ENCODE measurements around the gene LTBP1. TPM values are rescaled to one million over a fixed set of nuclear protein-coding genes. Genes with fewer than 3 reads are reported as not detected.

Gene LTBP1
- total and polyA plus RNA-seq, 2 of the 13 experiments (the other 11 are each of a cell fraction or from before 2014, with no cell fraction given): 0.12 to 0.22 TPM

DNA sequence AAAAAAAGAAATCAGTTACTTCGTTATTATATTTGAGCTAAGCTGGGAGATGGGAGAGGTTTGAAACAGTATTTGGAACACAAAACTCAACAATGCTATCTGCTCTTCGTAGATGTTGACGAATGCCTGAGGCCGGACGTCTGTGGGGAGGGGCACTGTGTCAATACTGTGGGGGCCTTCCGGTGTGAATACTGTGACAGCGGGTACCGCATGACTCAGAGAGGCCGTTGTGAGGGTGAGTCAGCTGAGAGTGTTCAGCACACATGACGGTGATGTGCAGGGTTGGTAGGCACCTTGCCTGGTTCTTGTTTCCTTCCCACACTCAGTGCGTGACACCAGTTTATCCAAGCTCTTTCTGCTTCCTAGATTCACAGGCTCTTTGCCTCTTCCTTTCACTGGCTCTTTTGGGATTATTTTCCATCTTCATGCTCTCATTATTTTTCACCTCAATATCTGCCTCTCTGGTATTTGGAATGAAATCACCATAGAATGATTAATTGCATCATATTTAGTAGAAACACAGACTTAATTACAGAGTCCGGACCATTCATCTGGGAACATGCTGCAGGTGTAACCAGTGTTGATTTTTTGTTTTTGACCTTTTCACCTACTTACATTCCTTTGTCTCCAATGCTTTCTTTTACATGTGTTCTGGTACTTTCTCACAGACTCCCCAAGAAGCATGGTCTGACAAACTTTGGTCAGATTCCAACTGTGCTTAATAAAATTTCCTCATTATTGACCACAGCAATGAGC, 329.1 kb downstream of the LTBP1 start (continued):
- TF ChIP-seq, protein P1, sequence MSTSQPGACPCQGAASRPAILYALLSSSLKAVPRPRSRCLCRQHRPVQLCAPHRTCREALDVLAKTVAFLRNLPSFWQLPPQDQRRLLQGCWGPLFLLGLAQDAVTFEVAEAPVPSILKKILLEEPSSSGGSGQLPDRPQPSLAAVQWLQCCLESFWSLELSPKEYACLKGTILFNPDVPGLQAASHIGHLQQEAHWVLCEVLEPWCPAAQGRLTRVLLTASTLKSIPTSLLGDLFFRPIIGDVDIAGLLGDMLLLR (CRISPR knock-in tag; IDR thresholded peaks at IDR 0.05): no peak
- no peak for TF ChIP-seq SUZ12 (IDR thresholded peaks at IDR 0.05; ENCODE audit: low read depth, low read length)
- TF ChIP-seq, protein P2, sequence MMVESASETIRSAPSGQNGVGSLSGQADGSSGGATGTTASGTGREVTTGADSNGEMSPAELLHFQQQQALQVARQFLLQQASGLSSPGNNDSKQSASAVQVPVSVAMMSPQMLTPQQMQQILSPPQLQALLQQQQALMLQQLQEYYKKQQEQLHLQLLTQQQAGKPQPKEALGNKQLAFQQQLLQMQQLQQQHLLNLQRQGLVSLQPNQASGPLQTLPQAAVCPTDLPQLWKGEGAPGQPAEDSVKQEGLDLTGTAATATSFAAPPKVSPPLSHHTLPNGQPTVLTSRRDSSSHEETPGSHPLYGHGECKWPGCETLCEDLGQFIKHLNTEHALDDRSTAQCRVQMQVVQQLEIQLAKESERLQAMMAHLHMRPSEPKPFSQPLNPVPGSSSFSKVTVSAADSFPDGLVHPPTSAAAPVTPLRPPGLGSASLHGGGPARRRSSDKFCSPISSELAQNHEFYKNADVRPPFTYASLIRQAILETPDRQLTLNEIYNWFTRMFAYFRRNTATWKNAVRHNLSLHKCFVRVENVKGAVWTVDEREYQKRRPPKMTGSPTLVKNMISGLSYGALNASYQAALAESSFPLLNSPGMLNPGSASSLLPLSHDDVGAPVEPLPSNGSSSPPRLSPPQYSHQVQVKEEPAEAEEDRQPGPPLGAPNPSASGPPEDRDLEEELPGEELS (CRISPR knock-in tag; IDR thresholded peaks at IDR 0.05): peak; percentile 73
- TF ChIP-seq TBX2 (CRISPR knock-in tag; IDR thresholded peaks at IDR 0.05; ENCODE audit: borderline replicate concordance): peak; percentile 41; the same call in 1 of the 2 replicates
- TF ChIP-seq, protein P3, sequence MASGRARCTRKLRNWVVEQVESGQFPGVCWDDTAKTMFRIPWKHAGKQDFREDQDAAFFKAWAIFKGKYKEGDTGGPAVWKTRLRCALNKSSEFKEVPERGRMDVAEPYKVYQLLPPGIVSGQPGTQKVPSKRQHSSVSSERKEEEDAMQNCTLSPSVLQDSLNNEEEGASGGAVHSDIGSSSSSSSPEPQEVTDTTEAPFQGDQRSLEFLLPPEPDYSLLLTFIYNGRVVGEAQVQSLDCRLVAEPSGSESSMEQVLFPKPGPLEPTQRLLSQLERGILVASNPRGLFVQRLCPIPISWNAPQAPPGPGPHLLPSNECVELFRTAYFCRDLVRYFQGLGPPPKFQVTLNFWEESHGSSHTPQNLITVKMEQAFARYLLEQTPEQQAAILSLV (CRISPR knock-in tag; IDR thresholded peaks at IDR 0.05; ENCODE audit: borderline replicate concordance): no peak; the same call in 1 of the 2 replicates
- TF ChIP-seq, protein P4, sequence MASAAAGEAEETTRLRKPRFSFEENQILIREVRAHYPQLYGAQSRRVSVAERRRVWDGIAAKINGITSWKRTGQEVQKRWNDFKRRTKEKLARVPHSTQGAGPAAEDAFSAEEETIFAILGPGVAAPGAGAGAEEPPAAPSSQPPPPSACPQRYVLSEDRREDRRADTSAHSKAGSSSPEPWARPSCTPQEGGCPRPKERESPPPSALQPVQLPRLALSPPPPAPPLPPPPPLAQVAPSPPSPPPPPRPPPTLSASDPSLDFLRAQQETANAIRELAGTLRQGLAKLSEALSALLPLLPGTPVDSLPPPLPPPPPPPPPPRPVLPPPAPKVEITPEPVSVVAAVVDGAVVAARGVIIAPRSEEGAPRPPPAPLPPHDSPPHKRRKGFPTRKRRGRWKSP (CRISPR knock-in tag; IDR thresholded peaks at IDR 0.05): no peak
- TF ChIP-seq ELF3 (CRISPR knock-in tag; IDR thresholded peaks at IDR 0.05): peak; percentile 68; the same call in 1 of the 2 replicates
- TF ChIP-seq, protein P5, sequence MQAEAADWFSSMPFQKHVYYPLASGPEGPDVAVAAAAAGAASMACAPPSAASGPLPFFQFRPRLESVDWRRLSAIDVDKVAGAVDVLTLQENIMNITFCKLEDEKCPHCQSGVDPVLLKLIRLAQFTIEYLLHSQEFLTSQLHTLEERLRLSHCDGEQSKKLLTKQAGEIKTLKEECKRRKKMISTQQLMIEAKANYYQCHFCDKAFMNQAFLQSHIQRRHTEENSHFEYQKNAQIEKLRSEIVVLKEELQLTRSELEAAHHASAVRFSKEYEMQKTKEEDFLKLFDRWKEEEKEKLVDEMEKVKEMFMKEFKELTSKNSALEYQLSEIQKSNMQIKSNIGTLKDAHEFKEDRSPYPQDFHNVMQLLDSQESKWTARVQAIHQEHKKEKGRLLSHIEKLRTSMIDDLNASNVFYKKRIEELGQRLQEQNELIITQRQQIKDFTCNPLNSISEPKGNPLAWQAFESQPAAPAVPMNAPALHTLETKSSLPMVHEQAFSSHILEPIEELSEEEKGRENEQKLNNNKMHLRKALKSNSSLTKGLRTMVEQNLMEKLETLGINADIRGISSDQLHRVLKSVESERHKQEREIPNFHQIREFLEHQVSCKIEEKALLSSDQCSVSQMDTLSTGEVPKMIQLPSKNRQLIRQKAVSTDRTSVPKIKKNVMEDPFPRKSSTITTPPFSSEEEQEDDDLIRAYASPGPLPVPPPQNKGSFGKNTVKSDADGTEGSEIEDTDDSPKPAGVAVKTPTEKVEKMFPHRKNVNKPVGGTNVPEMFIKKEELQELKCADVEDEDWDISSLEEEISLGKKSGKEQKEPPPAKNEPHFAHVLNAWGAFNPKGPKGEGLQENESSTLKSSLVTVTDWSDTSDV (CRISPR knock-in tag; IDR thresholded peaks at IDR 0.05): no peak
- TF ChIP-seq PRMT3 (CRISPR knock-in tag; IDR thresholded peaks at IDR 0.05; ENCODE audit: borderline replicate concordance, low read depth): no peak
- TF ChIP-seq, protein P6, sequence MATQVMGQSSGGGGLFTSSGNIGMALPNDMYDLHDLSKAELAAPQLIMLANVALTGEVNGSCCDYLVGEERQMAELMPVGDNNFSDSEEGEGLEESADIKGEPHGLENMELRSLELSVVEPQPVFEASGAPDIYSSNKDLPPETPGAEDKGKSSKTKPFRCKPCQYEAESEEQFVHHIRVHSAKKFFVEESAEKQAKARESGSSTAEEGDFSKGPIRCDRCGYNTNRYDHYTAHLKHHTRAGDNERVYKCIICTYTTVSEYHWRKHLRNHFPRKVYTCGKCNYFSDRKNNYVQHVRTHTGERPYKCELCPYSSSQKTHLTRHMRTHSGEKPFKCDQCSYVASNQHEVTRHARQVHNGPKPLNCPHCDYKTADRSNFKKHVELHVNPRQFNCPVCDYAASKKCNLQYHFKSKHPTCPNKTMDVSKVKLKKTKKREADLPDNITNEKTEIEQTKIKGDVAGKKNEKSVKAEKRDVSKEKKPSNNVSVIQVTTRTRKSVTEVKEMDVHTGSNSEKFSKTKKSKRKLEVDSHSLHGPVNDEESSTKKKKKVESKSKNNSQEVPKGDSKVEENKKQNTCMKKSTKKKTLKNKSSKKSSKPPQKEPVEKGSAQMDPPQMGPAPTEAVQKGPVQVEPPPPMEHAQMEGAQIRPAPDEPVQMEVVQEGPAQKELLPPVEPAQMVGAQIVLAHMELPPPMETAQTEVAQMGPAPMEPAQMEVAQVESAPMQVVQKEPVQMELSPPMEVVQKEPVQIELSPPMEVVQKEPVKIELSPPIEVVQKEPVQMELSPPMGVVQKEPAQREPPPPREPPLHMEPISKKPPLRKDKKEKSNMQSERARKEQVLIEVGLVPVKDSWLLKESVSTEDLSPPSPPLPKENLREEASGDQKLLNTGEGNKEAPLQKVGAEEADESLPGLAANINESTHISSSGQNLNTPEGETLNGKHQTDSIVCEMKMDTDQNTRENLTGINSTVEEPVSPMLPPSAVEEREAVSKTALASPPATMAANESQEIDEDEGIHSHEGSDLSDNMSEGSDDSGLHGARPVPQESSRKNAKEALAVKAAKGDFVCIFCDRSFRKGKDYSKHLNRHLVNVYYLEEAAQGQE (IDR thresholded peaks at IDR 0.05; ENCODE audit: borderline replicate concordance in 1 of 2, low read depth in 1 of 2, low read length in 2 of 2): no peak
- TF ChIP-seq DNMT3B (CRISPR knock-in tag; conservative IDR thresholded peaks at IDR 0.05): 0 out of 2 replicates have a peak, but pooled peaks have one; percentile 67
- no peak for TF ChIP-seq ZNF383 (CRISPR knock-in tag; IDR thresholded peaks at IDR 0.05; ENCODE audit: borderline replicate concordance)
- TF ChIP-seq HNF4G (IDR thresholded peaks at IDR 0.05; ENCODE audit: borderline replicate concordance, low read depth, low read length): no peak
- 0 out of 2 replicates have a peak, but pooled peaks have one; percentile 30 for TF ChIP-seq HNF4G (CRISPR knock-in tag; IDR thresholded peaks at IDR 0.05; ENCODE audit: borderline replicate concordance, low read depth)

All from HepG2 (cell line).